Measurements from ENCODE around the gene IKZF4.

IKZF4 gene

DNA sequence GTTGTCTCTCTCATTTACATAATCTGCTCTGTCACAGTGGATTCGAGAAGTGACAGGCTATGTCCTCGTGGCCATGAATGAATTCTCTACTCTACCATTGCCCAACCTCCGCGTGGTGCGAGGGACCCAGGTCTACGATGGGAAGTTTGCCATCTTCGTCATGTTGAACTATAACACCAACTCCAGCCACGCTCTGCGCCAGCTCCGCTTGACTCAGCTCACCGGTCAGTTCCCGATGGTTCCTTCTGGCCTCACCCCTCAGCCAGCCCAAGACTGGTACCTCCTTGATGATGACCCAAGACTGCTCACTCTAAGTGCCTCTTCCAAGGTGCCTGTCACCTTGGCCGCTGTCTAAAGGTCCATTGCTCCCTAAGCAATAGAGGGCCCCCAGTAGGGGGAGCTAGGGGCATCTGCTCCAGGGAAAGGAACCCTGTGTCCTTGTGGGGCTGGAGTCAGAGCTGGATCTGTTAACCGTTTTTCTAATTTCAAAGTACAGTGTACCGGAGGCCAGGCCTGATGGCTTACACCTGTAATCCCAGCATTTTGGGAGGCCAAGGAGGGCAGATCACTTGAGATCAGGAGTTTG is 64.2 kb downstream of the IKZF4 start:
- no peak for DNase-seq

DNA sequence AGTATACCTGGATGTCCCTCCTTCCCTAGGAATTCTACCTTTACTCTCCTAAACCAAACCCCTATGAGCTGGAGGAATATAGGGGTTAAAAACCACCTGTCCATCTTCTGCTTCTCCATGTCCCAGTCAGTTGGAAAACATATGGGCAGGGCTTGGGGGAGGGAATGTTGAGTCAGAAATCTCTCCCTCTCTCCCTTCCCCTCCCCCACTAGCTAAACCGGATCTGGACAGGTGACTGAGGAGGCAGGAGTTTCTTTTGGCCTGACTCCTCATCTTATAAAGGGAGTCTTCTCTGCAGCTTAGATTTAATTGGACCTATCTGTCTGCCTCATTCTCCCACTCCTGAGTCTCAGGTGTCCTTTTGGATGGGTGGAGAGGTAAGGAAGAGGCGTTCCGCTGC is 65.3 kb downstream of the IKZF4 start:
- no peak for DNase-seq

DNA sequence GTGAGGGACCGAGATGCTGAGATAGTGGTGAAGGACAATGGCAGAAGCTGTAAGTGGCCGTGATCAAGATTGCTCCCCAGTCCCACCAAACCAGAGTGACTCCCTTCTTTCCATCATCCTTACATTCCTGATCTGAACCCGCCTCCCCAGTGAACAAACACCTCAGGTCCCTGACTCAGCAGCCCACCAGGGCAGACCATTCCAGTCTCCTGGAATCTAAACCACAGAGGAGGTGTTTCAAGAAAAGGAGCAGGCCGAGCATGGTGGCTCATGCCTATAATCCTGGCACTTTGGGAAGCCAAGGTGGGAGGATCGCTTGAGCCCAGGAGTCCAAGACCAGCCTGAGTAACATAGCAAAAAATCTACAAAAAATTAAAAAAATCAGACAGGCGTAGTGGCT is 65.8 kb downstream of the IKZF4 start:
- no peak for DNase-seq

- DNase-seq = no peak
Measured at GRCh38 chr12:56087220-56087619, 66.4 kb downstream of the IKZF4 start.

Data from activated T-cell treated with anti-CD3 and anti-CD28 coated beads for 4 hours (primary cell).